Esophagus muscularis mucosa (tissue), 3 donors: ENCODE measurements around the gene MLF2.

Source experiments
- POLR2A ChIP-seq: fragments of 450-650 bp; IDR thresholded peaks from one replicate; pipeline ENCODE4 v1.6.1; 2017; ENCODE audit warnings: antibody characterized with exemption, moderate library complexity, mild to moderate bottlenecking, low read depth
- TF ChIP-seq, protein P1 (sequence below), 3 experiments: fragments of 200-600 bp in 2 of 3; fragments of 450-650 bp in 1 of 3; sonication (generic) in 2 of 3; IDR thresholded peaks; one replicate each; pipeline ENCODE4 v1.5.1; 2017 to 2019; ENCODE audit warnings: antibody characterized with exemption in 3 of 3, mild to moderate bottlenecking in 2 of 3, moderate library complexity in 1 of 3

- TF ChIP-seq, protein P1, sequence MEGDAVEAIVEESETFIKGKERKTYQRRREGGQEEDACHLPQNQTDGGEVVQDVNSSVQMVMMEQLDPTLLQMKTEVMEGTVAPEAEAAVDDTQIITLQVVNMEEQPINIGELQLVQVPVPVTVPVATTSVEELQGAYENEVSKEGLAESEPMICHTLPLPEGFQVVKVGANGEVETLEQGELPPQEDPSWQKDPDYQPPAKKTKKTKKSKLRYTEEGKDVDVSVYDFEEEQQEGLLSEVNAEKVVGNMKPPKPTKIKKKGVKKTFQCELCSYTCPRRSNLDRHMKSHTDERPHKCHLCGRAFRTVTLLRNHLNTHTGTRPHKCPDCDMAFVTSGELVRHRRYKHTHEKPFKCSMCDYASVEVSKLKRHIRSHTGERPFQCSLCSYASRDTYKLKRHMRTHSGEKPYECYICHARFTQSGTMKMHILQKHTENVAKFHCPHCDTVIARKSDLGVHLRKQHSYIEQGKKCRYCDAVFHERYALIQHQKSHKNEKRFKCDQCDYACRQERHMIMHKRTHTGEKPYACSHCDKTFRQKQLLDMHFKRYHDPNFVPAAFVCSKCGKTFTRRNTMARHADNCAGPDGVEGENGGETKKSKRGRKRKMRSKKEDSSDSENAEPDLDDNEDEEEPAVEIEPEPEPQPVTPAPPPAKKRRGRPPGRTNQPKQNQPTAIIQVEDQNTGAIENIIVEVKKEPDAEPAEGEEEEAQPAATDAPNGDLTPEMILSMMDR (IDR thresholded peaks at IDR 0.05): no peak
- TF ChIP-seq POLR2A: no peak
These were observed 34.4 kb upstream of the MLF2 start for GRCh38 chr12:6787309-6787708.
